Muscle layer of duodenum (tissue), 2 donors: ENCODE results near the gene WEE1.

ENCODE experiments used
- H3K27ac ChIP-seq: one replicate; pipeline ENCODE4 v1.7.0; 2013; ENCODE audit warnings: mild to moderate bottlenecking, low read length
- H3K27me3 ChIP-seq: one replicate; pipeline ENCODE4 v1.7.0; 2013; ENCODE audit warnings: low read depth, mild to moderate bottlenecking, control low read depth, low read length
- H3K36me3 ChIP-seq, 2 donors: one replicate each; pipeline ENCODE4 v1.7.0; 2013; ENCODE audit warnings: low read length in 2 of 2, control low read depth in 1 of 2, mild to moderate bottlenecking in 1 of 2; ENCODE audit not compliant: insufficient read depth in 2 of 2, control insufficient read depth in 1 of 2
- H3K4me1 ChIP-seq, 2 donors: one replicate each; pipeline ENCODE4 v1.7.0; 2013; ENCODE audit warnings: low read length in 2 of 2, mild to moderate bottlenecking in 2 of 2, control low read depth in 1 of 2, moderate library complexity in 1 of 2; ENCODE audit not compliant: insufficient read depth in 2 of 2, control insufficient read depth in 1 of 2
- H3K4me3 ChIP-seq, 2 donors: one replicate each; pipeline ENCODE4 v1.7.0; 2013; ENCODE audit warnings: low read length in 2 of 2, low read depth in 1 of 2, mild to moderate bottlenecking in 1 of 2
- H3K9me3 ChIP-seq, 2 donors: one replicate each; pipeline ENCODE4 v1.7.0; 2013; ENCODE audit warnings: low read length in 2 of 2, control low read depth in 1 of 2, mild to moderate bottlenecking in 1 of 2; ENCODE audit not compliant: control insufficient read depth in 1 of 2
- donor health status: healthy.

The WEE1 gene

GRCh38 chr11:9625728-9626127, 52.3 kb downstream of the WEE1 start:
- Histone ChIP-seq H3K27ac (no peak overlapping the region), H3K9me3 (no peaks in the 10 kb centered on the region), H3K4me3 (no peak overlapping the region), H3K27me3 (no peaks in the 10 kb centered on the region), H3K36me3 (no peaks in the 10 kb centered on the region), H3K4me1 (no peaks in the 10 kb centered on the region)

GRCh38 chr11:9626496-9627394, 53.3 kb downstream of the WEE1 start:
- Histone ChIP-seq H3K27ac (no peak overlapping the region), H3K36me3 (no peaks in the 10 kb centered on the region), H3K4me1 (no peaks in the 10 kb centered on the region), H3K9me3 (no peaks in the 10 kb centered on the region), H3K4me3 (no peak overlapping the region), H3K27me3 (no peaks in the 10 kb centered on the region)

- H3K4me3 ChIP-seq = no peak overlapping the region
- H3K27me3 ChIP-seq = no peaks in the 10 kb centered on the region
- no peaks in the 10 kb centered on the region for H3K9me3 ChIP-seq
- no peak overlapping the region for H3K27ac ChIP-seq
- H3K36me3 ChIP-seq = no peaks in the 10 kb centered on the region
- no peaks in the 10 kb centered on the region for H3K4me1 ChIP-seq
Observed at GRCh38 chr11:9629064-9629463, 55.6 kb downstream of the WEE1 start.

- Histone ChIP-seq H3K36me3 (no peaks in the 10 kb centered on the region), H3K4me3 (no peak overlapping the region), H3K9me3 (no peaks in the 10 kb centered on the region), H3K4me1 (no peaks in the 10 kb centered on the region), H3K27ac (no peak overlapping the region), H3K27me3 (no peaks in the 10 kb centered on the region)
Observed at GRCh38 chr11:9633679-9634078, 60.2 kb downstream of the WEE1 start.

- Histone ChIP-seq H3K36me3 (no peaks in the 10 kb centered on the region), H3K4me1 (peaks cover 0 to 7% of the 10 kb centered on the region in 2 donors), H3K27ac (no peak overlapping the region), H3K9me3 (no peaks in the 10 kb centered on the region), H3K4me3 (no peak overlapping the region), H3K27me3 (no peaks in the 10 kb centered on the region)
Observed at GRCh38 chr11:9636691-9637090, 63.2 kb downstream of the WEE1 start.

- Histone ChIP-seq H3K27me3 (no peaks in the 10 kb centered on the region), H3K4me3 (no peak overlapping the region), H3K4me1 (peaks cover 0 to 7% of the 10 kb centered on the region in 2 donors), H3K36me3 (no peaks in the 10 kb centered on the region), H3K9me3 (no peaks in the 10 kb centered on the region), H3K27ac (no peak overlapping the region)
Observed at GRCh38 chr11:9639099-9639498, 65.6 kb downstream of the WEE1 start.
